GM18508 (cell line): Measurements from ENCODE around the gene CAPN5.

Experiments
- ATAC-seq: cut with Tn5 transposase; IDR thresholded peaks from one replicate; pipeline ENCODE4 v1.9.1; 2021; ENCODE audit warnings: moderate number of reproducible peaks; ENCODE audit not compliant: insufficient read depth, unreplicated experiment

CAPN5 gene

GRCh38 chr11:77127235-77127911, 60.6 kb downstream of the CAPN5 start:
- ATAC-seq, result no peak

GRCh38 chr11:77127920-77128691, 61.3 kb downstream of the CAPN5 start, which contains the start of gene MYO7A:
MYO7A (plus strand) TSS chr11:77128246; CDS start chr11:77130635, 2,389 bp downstream.
- ATAC-seq, result no peak

DNA sequence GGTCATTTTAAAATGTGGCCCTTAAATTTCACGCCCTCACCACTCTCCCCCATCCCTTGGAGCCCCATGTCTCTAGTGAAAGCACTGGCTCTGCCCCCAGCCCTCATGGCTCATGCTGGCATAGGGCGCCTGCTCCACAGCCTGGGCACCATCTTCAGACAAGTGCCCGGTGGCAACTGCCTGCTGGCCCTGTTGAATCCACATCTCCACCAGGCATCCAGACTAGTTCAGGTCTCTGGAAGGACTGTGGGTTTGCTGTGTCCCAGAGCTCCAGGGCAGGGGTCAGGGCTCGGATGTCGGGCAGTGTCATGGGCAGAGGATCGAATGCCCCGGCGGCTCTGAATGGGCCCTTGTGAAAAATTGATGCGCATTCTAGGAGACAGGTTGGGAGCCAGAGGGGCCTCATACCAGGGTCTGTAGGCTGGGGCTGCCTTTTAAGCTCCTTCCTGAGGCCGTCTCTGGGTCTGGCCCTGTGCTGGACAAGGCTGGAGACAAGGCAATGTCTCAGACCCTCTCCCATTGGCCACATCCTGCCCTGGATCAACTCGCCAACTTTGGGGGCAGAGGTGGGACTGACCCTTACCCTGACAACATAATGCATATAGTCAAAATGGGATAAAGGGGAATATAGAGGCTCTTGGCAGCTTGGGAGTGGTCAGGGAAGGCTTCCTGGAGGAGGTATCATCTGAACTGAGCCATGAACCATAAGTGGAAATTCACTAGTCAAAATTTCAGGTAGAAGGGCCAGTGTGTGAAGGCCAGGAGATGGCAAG, 62.5 kb downstream of the CAPN5 start:
- ATAC-seq, result no peak

DNA sequence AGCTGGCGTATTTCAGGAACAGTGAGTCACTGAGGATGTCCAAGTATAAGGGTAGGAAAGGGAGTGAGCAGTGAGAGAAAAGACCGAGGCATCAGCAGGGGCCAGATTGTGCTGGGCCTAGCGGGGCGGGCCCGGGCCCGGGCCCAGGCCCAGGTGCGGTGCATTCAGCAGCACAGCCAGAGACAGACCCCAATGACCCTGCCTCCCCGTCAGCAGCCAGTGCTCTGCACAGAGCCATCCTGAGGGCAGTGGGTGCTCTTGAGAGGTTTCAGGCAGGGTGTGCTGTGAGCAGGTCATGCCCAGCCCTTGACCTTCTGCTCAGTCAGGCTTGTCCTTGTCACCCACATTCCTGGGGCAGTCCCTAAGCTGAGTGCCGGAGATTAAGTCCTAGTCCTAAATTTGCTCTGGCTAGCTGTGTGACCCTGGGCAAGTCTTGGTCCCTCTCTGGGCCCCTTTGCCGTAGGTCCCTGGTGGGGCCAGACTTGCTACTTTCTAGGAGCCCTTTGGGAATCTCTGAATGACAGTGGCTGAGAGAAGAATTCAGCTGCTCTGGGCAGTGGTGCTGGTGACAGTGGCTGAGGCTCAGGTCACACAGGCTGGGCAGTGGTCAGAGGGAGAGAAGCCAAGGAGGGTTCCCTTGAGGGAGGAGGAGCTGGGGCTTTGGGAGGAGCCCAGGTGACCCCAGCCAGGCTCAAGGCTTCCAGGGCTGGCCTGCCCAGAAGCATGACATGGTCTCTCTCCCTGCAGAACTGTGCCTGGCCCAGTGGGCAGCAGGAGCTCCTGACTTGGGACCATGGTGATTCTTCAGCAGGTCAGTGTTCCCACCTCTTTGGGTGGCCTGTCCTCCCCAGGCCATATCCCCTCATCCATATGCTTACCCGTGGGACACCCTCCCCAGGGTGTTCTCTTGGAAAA, 63.3 kb downstream of the CAPN5 start:
- no peak for ATAC-seq

DNA sequence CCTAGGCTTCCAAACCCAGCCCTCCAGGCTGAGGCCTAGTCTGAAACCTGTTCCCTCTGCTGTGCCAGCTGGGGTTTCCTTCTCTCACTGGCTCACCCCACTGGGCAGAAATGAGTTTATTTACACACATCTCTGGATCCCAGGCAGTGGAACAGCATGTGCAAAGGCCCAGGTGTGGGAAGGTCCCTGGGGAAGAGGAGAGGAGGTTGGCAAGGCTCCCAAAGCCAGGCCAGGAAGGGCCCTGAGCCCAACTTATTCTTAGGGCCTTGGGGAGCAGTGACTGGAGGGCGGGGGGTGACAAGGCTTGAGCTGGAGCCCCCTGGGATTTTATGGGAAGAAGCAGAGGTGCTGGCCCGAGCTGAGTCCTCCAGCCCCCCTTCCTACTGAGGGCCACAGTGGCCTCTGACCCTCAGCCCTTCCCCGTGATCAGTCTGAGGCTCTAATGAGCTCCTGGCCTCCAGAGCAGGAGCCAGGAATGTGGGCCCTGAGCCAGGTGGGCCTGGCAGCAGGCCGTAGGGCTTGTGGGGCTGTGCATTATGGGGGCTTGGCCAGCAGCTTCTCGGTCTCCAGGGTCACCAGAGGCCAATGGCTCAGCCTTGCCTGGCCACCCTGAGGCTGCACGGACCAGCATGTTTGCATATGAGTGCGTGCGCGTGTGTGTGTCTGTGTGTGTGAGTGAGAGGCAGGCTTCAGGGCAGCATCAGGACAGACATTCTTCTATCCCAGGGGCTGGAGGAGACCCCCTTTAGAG, 64.2 kb downstream of the CAPN5 start:
- no peak for ATAC-seq

DNA sequence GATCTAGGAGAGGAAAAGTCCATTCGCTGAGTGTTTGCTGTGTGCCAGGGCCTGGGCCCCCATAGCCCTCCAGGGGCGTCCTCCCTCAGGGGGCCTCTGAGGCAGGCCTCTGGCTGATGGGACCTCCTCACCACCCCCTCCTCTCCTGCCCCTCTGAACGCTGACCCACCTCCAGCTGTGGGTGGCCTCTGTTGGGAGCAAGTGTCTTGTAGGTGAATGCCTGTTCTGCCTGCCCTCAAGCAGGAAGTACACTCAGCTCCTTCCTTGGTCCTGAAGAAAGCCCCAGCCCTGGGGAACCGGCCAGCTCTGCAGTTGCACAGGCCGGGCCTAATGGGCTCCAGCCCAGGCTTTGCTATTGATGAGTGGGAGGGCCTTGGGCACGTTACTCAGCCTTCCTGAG, 64.8 kb downstream of the CAPN5 start:
- ATAC-seq, result no peak

GRCh38 chr11:77135069-77135468, 68.3 kb downstream of the CAPN5 start:
- no peak for ATAC-seq

- no peak for ATAC-seq
These were observed 69.3 kb downstream of the CAPN5 start for GRCh38 chr11:77136074-77136473.

- ATAC-seq, result no peak
These were observed 70.1 kb downstream of the CAPN5 start for GRCh38 chr11:77136784-77137420.

- ATAC-seq, result no peak
These were observed 70.7 kb downstream of the CAPN5 start for GRCh38 chr11:77137421-77137820.

- ATAC-seq, result no peak
These were observed 71.4 kb downstream of the CAPN5 start for GRCh38 chr11:77138106-77138649.

GRCh38 chr11:77139201-77139600, 72.4 kb downstream of the CAPN5 start:
- ATAC-seq, result no peak

DNA sequence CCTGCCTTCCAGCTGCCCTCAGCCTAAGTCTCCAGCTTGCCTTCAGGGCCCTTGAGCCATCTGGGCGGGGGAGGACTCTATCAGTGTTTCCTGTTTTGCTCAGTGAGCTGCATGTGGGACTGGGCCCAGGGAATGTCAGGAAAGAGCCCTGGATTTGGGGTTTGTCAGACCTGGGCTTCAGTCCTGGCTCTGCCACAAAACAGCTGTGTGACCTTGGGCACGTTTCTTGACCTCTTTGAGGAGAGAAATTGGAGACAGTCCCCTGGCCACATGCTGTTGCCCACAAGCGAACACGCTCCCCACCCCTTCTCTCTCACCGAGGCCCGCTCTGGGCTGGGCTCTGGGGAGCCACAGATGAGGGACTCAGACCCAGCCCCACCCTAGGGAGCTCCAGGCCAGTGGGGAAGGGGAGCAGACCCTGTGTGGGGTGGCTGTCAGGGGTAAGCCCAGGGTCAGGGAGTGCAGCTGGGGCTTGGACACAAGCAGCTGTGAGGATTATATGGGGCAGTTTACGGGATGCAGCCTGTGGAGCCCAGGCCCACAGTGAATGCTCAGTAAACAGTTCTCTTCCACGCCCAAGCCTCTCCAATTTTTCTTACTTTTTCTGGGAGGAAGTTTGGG, 73.6 kb downstream of the CAPN5 start:
- no peak for ATAC-seq

DNA sequence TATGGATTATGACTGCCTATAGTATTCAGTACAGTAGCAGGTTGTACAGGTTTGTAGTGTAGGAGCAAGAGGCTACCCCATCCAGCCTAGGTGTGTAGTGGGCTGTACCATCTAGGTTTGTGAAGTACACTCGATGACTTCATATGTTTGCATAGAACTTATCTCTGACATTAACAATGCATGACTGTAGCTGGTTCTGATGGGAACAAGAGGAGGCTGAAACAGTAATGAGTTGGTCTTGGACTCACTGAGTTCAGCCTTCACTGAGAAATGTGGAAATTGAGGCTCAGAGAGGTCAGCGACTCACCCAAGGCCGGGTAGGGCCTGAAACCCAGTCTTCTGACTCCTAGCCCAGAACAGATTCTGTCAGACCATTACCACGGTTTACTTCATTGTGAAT, 74.3 kb downstream of the CAPN5 start:
- ATAC-seq, result no peak

DNA sequence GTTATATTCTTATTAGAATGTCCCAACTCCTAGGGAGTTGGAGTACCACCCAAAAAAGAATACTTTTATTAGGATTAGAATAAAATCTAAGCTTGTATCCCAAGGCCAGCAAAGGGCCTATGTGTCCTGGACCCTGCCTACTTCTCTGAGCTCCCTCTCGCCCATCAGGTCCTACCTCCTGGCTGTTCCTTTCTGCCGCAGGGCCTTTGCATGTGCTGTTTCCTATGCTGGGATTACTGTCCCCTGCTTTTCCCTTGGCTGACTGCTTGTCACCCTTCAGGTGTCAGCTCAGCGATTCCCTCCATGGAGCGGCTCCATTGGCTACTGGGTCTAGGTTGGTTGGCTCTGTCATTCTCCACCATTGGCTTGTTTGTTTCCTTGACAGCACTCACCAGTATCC, 74.7 kb downstream of the CAPN5 start:
- no peak for ATAC-seq

DNA sequence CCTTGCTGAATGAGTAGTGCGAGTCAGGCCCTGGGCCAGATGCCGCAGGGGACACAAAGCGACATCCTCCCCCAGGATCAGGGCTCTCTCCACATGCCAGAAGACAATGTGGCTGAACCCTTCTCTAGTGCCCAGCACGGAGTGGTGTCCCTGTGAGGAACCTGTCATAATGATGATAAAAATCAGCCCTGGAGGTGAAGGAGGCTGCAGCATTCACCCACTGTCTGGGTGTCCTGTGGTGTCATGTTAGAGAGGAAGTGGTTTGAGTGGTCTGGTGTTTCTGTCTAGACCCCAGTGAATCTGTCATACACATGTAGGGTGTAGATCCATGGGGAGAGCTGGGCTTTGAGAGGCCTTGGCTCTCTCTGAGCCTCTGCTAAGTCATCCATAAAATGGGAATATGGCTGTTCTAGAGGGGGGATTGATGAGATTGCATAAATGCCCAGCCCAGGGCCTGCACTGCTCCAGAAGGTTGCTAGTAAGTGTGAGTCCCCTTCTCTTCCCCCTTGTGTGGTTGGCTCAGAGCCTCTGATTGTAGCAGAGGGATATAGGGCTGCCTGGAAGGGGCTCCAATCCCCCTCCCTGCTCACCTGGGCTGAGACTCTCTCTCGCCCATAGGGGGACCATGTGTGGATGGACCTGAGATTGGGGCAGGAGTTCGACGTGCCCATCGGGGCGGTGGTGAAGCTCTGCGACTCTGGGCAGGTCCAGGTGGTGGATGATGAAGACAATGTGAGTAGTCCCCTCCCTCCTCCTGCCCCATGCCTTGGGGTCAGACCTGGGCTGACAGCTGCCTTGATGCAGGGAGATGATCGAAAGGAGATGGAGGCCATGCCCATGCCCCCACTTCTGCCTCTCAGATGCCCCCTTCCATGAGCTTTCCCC, 75.6 kb downstream of the CAPN5 start:
- no peak for ATAC-seq

DNA sequence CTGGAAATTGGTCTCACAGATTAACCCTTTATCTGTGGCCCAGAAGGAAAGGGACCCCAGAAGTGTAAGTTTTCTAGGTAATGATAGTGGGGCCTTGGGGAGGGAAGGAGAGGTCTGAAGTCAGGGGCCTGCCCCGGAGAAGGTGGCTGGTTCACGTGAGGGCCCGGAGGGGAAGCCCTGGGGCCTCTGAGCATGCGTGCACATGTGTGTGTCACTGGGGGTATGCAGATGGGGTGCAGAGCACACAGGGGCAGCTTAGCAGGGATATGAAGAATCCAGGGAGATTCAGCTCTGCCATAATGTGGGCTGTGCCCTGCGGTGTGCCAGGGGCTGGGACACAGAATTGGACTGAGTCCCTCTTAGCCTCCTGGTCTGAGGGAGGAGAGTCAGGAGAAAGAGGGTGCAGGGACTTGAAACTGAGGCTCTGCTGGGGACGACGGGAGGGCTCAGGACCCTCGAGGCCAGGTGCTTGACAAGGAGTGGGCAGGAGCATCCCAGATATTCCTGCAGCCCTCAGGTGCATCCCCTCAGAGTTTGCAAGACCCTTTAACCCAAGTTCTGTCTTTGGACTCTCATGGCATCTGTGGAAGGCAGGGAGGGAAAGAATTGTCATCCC, 76.7 kb downstream of the CAPN5 start:
- ATAC-seq, result no peak
